Gastroesophageal sphincter (tissue), 4 donors: ENCODE measurements around the gene NAALADL1. TPM values are rescaled to one million over a fixed set of nuclear protein-coding genes. Genes with fewer than 3 reads are reported as not detected.
A peak's percentile ranks its signal among the peaks of the same experiment; 100 is the strongest.
"Not testable (repeated sequence)": the region's sequence is repeated elsewhere in the genome, so short reads cannot be mapped to it uniquely, and the experiment has no call there.

ENCODE experiments used
- ATAC-seq: fragments of 150-250 bp; one replicate; pipeline ENCODE4 v1.9.1; 2016; ENCODE audit warnings: mild to moderate bottlenecking, moderate library complexity
- H3K27ac ChIP-seq, 4 donors: fragments of 200-600 bp; sonication (generic) in 3 of 4; 1 replicate in 3 of 4; 2 replicates in 1 of 4; pipeline ENCODE4 v1.5.1; 2016 to 2019
- H3K27me3 ChIP-seq: fragments of 200-600 bp; sonication (generic); one replicate; pipeline ENCODE4 v1.5.1; 2019
- H3K36me3 ChIP-seq, 2 donors: fragments of 200-600 bp; sonication (generic); one replicate each; pipeline ENCODE4 v1.5.1; 2019; ENCODE audit warnings: control low read depth in 1 of 2
- H3K4me1 ChIP-seq, 3 donors: fragments of 200-600 bp; sonication (generic); 1 replicate in 2 of 3; 2 replicates in 1 of 3; pipeline ENCODE4 v1.5.1; 2016 to 2019; ENCODE audit warnings: control low read depth in 2 of 3
- H3K4me3 ChIP-seq, 2 donors: fragments of 200-600 bp; sonication (generic); one replicate each; pipeline ENCODE4 v1.5.1; 2019; ENCODE audit warnings: mild to moderate bottlenecking in 1 of 2, moderate library complexity in 1 of 2
- H3K9me3 ChIP-seq, 3 donors: fragments of 200-600 bp; sonication (generic); one replicate each; pipeline ENCODE4 v1.5.1; 2017 to 2019; ENCODE audit warnings: control low read depth in 2 of 3
- EP300 ChIP-seq: sonication (generic); formaldehyde crosslinking; IDR thresholded peaks from one replicate; pipeline ENCODE4 v1.6.1; 2017; ENCODE audit warnings: antibody characterized with exemption, mild to moderate bottlenecking
- POLR2A ChIP-seq, 2 donors: fragments of 450-650 bp; IDR thresholded peaks; one replicate each; pipeline ENCODE4 v1.6.1; 2017; ENCODE audit warnings: antibody characterized with exemption in 2 of 2, mild to moderate bottlenecking in 2 of 2, moderate library complexity in 1 of 2
- POLR2AphosphoS5 ChIP-seq: sonication (generic); formaldehyde crosslinking; IDR thresholded peaks from one replicate; pipeline ENCODE4 v1.6.1; 2017; ENCODE audit warnings: antibody characterized with exemption
- WGBS, 2 donors: methylation state at CpG; one replicate each; pipeline ENCODE4 v1.1.5; 2018; ENCODE audit warnings: low coverage in 1 of 2; 5-methylcytosine and 5-hydroxymethylcytosine counted together
- total RNA-seq, 4 donors: library from RNA; depleted of rRNA; stranded (reverse); fragments of >200 nt; gene quantifications; one replicate each; pipeline ENCODE4 v1.1.0, GENCODE V29; 2016
- TF ChIP-seq, protein P1 (sequence below), 4 experiments: fragments of 200-600 bp in 2 of 4; fragments of 450-650 bp in 2 of 4; sonication (generic) in 1 of 4; IDR thresholded peaks; one replicate each; pipeline ENCODE4 v1.5.1; 2017 to 2019; ENCODE audit warnings: antibody characterized with exemption in 4 of 4, mild to moderate bottlenecking in 2 of 4, moderate library complexity in 2 of 4

The NAALADL1 gene
- total RNA-seq, 4 donors from 2014 or later: 21.8 to 38.5 (median 29.0) TPM

GRCh38 chr11:65013130-65013887 is 45.0 kb downstream of the NAALADL1 start:
- peak; percentile 93 for ATAC-seq
- peak overlapping the region; percentile 94 to 100 (median 98) for H3K27ac ChIP-seq
- TF ChIP-seq, protein P1, sequence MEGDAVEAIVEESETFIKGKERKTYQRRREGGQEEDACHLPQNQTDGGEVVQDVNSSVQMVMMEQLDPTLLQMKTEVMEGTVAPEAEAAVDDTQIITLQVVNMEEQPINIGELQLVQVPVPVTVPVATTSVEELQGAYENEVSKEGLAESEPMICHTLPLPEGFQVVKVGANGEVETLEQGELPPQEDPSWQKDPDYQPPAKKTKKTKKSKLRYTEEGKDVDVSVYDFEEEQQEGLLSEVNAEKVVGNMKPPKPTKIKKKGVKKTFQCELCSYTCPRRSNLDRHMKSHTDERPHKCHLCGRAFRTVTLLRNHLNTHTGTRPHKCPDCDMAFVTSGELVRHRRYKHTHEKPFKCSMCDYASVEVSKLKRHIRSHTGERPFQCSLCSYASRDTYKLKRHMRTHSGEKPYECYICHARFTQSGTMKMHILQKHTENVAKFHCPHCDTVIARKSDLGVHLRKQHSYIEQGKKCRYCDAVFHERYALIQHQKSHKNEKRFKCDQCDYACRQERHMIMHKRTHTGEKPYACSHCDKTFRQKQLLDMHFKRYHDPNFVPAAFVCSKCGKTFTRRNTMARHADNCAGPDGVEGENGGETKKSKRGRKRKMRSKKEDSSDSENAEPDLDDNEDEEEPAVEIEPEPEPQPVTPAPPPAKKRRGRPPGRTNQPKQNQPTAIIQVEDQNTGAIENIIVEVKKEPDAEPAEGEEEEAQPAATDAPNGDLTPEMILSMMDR (IDR thresholded peaks at IDR 0.05): peak; percentile 40 to 87 (median 78)
- TF ChIP-seq POLR2A (IDR thresholded peaks at IDR 0.05) (peak; percentile 46 to 66), EP300 (no peak), POLR2AphosphoS5 (peak; percentile 66)
- no peaks in the 10 kb centered on the region for H3K27me3 ChIP-seq
- peaks cover 0 to 9% of the 10 kb centered on the region in 2 donors for H3K36me3 ChIP-seq
- 33 to 46% methylated on average over 4 to 5 of the region's 22 CpGs for WGBS, 2 donors
- H3K4me3 ChIP-seq: peak overlapping the region; percentile 55 to 68
- H3K4me1 ChIP-seq: peaks cover 0 to 41% (median 10%) of the 10 kb centered on the region in 3 donors
- H3K9me3 ChIP-seq: no peaks in the 10 kb centered on the region

GRCh38 chr11:65008873-65009272 is 49.5 kb downstream of the NAALADL1 start:
- no peak for ATAC-seq
- H3K4me3 ChIP-seq: no peak overlapping the region
- no peaks in the 10 kb centered on the region for H3K9me3 ChIP-seq
- TF ChIP-seq EP300 (no peak), POLR2A (IDR thresholded peaks at IDR 0.05) (no peak)
- no peaks in the 10 kb centered on the region for H3K36me3 ChIP-seq
- H3K27ac ChIP-seq: no peak overlapping the region
- WGBS, 2 donors: 71% methylated on average over 1 of the region's 2 CpGs; no CpG with 5 or more reads in 1 of the 2 donors
- H3K27me3 ChIP-seq: no peaks in the 10 kb centered on the region
- H3K4me1 ChIP-seq: peaks cover 0 to 8% (median 3%) of the 10 kb centered on the region in 3 donors

- no peak for ATAC-seq
- Histone ChIP-seq H3K4me1 (peaks cover 0 to 4% (median under 1%) of the 10 kb centered on the region in 3 donors), H3K4me3 (no peak overlapping the region), H3K36me3 (no peaks in the 10 kb centered on the region), H3K27ac (no peak overlapping the region), H3K9me3 (no peaks in the 10 kb centered on the region), H3K27me3 (no peaks in the 10 kb centered on the region)
- WGBS, 2 donors: 64 to 78% methylated on average over 1 to 5 of the region's 7 CpGs
- TF ChIP-seq POLR2AphosphoS5 (no peak), POLR2A (IDR thresholded peaks at IDR 0.05) (no peak), EP300 (no peak)
- TF ChIP-seq, protein P1 (IDR thresholded peaks at IDR 0.05): no peak
These were observed 50.3 kb downstream of the NAALADL1 start for GRCh38 chr11:65008016-65008415.

GRCh38 chr11:65003968-65004367 is 54.4 kb downstream of the NAALADL1 start:
- ATAC-seq, H3K4me1 ChIP-seq, H3K36me3 ChIP-seq, H3K9me3 ChIP-seq, H3K27ac ChIP-seq, H3K4me3 ChIP-seq, H3K27me3 ChIP-seq: not testable (repeated sequence)
- 17 to 43% methylated on average over 1 of the region's 3 CpGs for WGBS, 2 donors

- Histone ChIP-seq H3K27ac (no peak overlapping the region), H3K4me3 (no peak overlapping the region), H3K9me3 (no peaks in the 10 kb centered on the region), H3K27me3 (no peaks in the 10 kb centered on the region), H3K4me1 (no peaks in the 10 kb centered on the region), H3K36me3 (no peaks in the 10 kb centered on the region)
- 48 to 80% methylated on average over 2 of the region's 7 CpGs for WGBS, 2 donors
- TF ChIP-seq POLR2A (IDR thresholded peaks at IDR 0.05) (no peak), POLR2AphosphoS5 (no peak), EP300 (no peak)
- TF ChIP-seq, protein P1 (IDR thresholded peaks at IDR 0.05): no peak
- no peak for ATAC-seq
These were observed 55.1 kb downstream of the NAALADL1 start for GRCh38 chr11:65003282-65003681.

- no peak overlapping the region for H3K27ac ChIP-seq
- no peaks in the 10 kb centered on the region for H3K4me1 ChIP-seq
- TF ChIP-seq EP300 (no peak), POLR2A (IDR thresholded peaks at IDR 0.05) (no peak), POLR2AphosphoS5 (no peak)
- TF ChIP-seq, protein P1 (IDR thresholded peaks at IDR 0.05): no peak
- H3K27me3 ChIP-seq: no peaks in the 10 kb centered on the region
- no peak for ATAC-seq
- 39 to 42% methylated on average over 4 of the region's 5 CpGs for WGBS, 2 donors
- no peak overlapping the region for H3K4me3 ChIP-seq
- H3K9me3 ChIP-seq: no peaks in the 10 kb centered on the region
- no peaks in the 10 kb centered on the region for H3K36me3 ChIP-seq
These were observed 55.6 kb downstream of the NAALADL1 start for GRCh38 chr11:65002706-65003105.
